HG02943 (cell line): ENCODE measurements around the gene NRXN3.

ENCODE experiments used
- ATAC-seq: cut with Tn5 transposase; IDR thresholded peaks from one replicate; pipeline ENCODE4 v1.9.1; 2021; ENCODE audit warnings: mild to moderate bottlenecking, low read depth, moderate library complexity; ENCODE audit not compliant: unreplicated experiment

The NRXN3 gene

DNA sequence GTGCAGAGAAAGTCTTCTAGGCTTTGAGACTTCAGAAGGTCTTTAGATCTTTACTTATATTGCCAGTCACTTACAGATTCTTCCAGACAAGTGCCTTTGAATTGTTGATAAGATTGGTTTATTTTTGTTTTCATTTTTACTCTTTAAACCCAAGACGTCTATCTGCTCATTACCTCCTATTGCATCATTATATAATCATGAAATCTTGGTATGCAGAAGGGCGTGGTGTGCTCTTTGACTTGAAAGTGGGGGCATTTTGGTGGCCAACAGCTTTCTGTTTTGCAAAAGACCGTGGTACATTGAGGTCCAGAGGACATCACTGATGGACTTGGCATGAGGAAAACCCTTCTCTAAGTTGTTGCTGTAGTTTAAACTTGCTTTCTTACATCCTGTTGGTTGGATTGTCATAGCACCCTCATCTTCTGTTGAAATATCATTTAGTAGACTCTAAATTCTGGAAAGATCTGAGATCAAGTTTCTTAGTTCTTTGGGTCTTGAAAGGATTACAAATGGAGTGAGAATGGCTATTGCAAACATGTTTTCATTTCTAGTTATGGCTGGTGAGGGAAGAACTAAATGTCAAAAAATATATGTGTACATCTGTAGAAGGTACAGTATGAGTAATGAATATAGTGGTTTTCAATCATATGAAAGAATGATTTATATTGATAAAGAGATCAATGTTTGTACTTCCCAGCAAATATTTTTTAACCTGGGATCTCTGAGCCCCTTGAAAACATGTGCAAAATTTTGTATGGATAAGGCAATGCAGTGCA lies 441.8 kb downstream of the NRXN3 start:
- no peak for ATAC-seq

DNA sequence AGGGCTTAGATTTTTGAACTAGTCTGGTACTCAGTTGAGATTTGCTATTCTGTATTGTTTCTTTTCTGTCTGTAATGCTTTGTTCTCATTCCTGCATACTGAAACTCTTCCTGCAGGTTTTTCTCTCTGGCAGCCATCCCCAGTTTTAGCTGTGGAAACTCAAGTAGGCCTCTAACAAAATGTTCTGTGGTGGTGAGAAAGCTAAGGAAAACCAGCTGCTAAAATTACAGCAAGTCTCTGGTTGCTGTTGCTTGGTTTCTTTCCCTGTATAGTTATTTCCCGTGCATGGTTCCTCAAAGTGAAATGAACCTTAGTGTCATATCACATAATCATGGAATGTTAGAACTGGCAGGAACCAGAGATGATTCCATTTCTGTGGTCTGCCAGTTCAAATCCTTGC lies 442.5 kb downstream of the NRXN3 start:
- ATAC-seq, result no peak

DNA sequence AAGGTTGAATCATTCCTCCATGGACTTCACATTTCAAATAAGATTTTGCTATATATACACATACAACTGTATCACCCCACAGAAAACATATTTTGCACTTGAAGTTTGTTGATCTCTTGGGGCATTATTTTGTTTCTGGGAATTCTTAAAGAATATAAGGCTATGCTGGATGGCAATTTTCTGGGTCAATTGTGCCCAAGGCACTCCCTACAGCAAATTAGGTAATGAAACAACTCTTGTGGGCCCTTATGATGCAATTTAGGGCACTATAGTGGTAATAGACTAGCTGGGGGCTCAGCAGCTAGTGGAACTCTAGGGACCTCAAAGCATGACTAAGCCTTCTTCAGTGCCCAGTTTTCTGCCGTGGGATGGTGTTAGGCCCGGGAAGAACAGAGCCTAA lies 444.4 kb downstream of the NRXN3 start:
- ATAC-seq, result no peak

DNA sequence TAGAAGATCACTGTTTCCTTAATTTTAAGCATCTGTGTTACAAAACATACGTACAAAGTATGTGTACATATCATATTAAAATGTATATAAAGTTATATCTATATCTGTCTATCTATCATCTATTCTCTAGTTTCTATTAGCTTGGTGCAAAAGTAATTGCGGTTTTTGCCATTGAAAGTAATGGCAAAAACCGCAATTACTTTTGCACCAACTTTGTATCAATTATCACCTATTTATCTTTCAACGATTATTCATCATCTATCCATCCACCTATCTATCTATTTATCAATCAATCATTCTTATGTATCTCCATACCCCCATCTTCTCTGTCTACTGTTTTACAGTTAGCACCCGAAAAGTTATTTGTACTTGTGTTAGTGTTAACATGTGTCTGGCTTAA lies 447.6 kb downstream of the NRXN3 start:
- no peak for ATAC-seq

DNA sequence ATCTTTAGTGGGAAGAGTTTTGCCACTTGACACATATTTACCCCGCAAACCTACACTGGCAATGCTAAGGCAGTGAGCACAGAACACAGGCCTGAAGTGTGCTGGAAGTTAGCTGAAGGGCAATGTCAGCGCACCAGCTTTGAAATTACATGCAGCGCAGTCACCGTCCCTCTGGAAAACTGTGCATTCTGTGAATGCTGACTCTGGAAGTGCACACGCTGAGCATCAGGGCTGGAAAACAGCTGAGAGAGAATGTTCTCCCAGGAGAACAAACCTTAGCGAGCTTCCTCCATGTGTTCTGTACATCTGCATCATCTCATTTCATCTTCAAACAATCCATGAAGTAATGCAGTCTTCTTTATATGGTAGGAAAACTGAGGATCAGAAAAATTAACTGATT lies 448.2 kb downstream of the NRXN3 start:
- no peak for ATAC-seq

DNA sequence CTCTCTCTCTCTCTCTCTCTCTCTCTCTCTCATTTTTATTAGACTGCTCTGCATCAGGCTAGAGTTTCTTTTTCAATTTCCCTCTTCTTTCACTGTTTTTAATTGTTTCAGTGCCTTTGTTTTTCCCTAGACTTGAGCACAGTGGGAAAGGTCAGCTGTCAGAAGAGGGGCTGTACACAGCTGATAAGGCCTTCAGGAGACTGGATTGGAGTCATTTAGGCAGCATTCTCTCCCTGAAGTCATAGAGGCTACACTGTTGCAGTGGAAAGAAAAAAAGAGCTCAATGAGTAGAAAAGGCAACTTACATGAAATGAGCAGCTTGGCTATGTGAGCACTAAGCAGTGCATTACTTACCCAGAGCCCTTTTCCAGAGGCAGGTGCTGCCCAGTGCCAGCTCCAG lies 456.9 kb downstream of the NRXN3 start:
- no peak for ATAC-seq

DNA sequence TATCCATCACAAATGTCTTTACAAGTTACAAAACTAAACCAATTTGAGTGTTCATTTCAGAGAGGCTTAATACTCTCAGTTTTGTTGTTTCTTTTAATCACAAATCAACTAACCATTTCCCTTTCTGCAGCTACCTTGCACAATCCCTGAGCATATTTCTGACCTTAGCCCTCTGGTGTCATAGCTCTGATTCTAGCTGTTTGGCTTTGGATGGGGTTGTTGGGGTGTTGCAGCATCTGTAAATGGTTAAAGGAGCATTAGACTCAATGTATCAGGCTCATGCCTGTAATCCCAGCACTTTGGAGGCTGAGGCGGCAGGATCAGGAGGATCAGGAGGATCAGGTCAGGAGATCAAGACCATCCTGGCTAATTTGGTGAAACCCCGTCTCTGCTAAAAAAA lies 461.4 kb downstream of the NRXN3 start:
- ATAC-seq, result no peak

DNA sequence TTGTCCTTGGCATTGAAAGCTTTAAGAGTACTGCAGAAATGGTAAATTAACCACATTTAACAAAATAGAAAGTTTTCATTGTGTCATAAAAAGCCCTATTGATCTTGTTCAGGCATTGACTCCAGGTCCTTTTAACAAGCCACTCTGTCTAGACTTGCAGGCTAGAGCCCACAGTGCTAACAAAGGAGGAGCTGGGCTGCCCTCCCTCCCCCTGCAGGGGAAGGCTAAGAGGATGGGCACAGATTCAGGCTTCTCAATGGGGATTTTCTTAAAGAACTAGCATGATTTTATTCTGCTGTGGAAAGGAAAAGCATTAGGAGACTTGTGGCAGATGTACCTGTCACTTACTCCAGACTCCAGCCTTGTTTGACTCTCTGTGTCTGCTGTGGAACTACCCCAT lies 463.6 kb downstream of the NRXN3 start:
- no peak for ATAC-seq

DNA sequence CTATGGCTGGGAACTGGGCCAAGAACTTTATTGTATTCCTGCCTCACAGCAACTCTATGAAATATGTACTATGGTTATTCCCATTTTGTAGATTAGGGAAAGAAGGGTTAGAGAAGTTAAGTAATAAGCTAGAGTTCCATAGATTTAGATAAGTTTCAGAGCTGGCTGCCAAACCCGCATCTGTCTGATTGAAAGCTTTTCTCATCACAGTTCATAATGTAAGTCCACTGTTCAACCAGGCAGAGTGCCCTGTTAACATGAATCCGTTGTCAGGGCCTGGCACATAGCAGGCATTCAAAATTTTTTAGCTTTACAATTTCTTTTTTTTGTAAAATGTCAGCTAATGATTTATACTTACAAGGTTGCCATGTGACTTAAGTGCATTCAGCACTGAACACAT lies 467.3 kb downstream of the NRXN3 start:
- ATAC-seq, result no peak

DNA sequence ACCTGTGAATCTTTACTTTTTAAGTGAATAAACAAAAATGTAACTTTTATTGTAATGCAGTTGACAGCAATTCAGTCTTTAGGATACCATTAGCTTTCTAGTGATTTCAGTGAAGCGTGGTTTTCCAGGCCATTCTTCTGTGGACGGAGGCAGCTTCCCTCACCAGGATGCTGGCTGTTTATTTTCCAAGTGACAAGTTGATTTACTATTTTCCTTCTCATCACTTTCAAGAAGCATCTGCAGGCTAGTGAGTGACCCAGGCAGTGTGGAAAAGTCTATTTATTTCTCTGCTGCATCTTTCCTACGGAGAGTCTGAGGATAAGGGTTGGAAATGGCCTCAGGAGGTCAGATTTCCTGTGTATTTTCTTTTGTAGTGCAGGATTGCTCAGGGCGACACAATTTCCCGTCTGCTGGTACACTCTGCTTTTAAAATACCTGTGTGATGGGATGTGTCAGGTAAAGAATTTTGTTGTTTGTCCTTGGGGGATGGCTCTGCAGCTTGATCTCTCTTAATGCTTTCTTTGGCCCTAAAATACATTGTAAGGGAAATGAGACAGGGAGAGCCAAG lies 467.8 kb downstream of the NRXN3 start:
- ATAC-seq, result no peak

DNA sequence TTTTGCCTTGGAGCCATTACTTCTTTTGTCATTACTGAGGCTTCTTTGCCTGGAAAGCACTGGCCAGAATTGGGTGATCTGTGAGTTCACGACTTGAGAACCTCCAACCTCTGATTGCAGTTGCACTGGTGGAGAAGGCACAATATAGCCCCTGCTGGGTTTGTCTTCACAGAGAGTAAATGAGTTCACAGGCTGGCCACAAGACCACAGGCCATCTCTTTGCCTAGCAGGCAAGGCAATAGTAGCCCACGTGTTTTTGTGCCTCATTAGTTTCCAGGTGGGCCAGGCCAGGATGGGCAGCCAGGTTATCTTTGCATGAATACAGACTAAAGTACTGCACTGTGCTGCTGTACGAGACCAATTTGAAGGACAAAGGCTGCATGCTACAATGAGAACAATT lies 468.8 kb downstream of the NRXN3 start:
- ATAC-seq, result no peak

DNA sequence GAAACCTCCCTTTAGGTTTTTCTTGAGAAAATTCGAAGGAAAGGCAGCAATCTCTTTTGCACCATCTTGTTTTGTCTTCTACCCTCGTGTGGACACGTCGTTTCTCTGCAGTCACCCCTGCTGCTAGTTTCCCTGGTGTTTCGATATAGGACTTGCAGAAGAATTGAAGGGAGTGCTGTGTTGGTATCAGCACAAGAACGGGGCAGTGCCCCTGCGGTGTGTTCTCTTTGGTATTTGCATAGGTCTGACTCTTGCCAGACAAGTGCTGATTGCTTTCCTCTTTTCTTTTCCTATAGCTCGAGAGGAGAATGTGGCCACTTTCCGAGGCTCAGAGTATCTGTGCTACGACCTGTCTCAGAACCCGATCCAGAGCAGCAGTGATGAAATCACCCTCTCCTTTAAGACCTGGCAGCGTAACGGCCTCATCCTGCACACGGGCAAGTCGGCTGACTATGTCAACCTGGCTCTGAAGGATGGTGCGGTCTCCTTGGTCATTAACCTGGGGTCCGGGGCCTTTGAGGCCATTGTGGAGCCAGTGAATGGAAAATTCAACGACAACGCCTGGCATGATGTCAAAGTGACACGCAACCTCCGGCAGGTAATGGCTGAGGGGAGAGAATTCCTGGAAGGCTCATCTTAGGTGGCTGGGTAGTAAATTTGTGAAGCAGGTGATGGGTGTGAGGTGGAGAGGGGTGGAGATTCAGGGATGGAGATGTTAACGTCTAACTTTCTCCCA lies 474.8 kb downstream of the NRXN3 start:
- no peak for ATAC-seq

DNA sequence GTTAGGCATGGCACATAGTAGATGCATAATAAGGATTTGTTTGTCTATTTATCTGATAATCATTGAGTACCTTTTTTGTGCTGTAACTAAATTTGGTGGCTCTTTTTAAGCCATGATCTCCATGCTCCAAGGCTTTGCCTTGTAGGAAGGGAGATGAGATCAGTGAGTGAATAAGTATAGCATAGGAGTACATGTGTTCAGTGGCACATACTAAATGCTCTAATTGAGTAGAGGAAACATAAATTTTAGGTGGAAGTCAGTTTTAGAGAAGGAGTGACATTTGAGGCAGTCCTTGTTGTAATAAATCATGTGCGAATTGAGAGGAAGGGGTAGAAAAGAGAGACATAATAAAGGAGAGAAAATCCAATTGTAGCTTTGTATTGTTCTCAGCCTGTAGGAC lies 482.6 kb downstream of the NRXN3 start:
- ATAC-seq, result no peak

DNA sequence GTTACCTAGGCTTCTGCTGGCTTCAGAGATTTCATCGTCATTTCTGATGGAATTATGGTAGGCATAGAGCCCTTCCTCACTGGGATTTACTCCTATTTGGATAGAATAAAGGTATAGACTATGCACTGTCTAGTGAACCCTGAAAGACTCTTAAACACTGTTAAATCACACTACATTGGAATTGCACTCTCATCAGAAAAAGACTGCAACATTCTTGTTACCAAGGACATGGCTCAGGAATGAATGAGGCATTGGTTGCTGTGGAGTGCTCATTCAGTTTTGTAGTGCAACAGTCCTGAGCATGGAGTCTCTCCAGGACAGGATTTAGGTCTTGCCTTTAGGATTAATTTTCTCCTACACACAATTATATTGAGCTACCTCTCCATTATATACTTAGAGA lies 483.0 kb downstream of the NRXN3 start:
- no peak for ATAC-seq

DNA sequence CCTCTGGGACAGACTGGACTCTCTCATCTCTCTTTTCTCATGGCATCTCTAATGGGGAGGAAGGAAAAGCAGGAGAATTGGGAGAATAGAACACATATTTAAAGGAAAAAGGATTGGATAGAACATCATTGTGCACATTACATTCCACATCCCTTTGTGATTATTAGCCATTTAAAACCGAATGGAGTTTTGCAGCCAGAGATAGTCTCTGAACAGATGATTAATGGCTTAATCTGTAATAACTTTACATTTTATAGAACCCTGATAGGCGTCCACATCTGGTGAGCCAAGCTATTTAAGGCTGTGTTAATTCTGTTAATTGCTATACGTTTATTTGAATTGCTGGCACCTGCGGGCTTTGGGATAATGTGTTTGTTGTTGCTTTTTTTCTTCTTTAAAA lies 487.3 kb downstream of the NRXN3 start:
- no peak for ATAC-seq

DNA sequence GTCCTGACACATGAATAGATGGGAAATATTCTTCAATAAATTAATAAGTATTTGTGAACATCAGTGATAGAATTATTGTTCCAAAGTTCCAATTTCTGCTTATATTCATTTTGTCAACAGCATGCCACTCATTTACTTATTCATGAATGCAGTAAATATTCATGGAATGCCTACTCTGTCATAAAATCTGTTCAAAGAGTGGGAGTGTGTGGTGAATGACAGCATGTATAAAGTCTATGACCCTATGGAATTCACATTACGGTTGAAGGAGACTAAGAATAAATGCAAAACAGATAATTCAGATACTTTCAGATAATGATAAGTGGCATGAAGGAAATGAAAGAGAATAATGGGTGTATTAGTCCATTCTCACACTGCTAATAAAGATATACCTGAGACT lies 494.7 kb downstream of the NRXN3 start:
- ATAC-seq, result no peak

DNA sequence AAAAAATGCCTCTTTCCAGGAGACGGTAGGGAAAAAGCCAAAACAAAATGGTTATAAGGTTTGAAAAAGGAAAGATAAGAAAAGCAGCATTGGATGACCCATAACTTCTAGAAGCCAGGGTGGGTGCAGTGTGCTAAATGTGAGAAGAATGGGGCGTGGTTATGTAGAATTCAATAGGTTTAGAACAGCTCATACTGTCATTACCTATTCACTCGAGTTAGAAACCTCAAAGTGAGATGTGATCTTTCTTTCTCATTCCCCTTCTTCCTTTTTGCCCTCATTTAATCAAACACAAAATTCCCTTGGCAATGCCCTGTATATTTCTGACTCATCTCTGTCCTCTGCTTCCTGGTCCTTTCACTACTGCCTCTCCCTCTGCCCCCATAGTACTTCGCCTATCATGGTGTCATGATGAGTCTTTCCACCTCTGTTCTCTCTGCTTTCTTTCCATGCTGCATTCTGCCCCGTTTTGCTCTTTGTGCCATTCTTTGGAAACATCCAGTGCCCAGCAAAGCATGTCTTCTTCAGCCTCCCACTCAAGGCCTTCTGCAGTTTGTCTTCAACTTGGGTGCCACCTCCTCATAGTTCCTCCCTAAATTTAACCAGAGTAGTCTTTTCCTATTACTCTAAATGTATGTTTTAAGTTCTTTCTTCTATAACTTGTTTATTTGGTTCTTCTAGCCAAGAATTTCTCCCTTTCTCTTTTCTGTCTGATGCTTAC lies 496.3 kb downstream of the NRXN3 start:
- ATAC-seq, result no peak

DNA sequence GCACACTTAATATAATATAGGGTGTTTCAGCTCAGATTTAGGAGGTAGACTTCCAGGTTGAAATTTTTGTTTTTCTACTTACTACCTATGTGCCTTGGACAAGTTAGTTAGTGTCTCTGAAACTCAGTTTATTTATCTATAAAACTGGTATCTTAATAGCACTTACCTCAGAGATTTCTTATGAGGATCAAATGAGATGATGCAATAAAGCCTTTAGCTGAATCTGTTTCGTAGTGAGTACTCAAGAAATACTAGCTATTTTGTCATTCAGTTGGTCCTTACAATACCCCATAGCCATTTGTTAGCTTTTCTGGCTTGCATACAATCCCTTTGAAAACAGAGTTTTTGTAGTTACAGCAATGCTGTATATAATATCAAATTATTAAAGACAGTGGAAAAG lies 497.0 kb downstream of the NRXN3 start:
- no peak for ATAC-seq

DNA sequence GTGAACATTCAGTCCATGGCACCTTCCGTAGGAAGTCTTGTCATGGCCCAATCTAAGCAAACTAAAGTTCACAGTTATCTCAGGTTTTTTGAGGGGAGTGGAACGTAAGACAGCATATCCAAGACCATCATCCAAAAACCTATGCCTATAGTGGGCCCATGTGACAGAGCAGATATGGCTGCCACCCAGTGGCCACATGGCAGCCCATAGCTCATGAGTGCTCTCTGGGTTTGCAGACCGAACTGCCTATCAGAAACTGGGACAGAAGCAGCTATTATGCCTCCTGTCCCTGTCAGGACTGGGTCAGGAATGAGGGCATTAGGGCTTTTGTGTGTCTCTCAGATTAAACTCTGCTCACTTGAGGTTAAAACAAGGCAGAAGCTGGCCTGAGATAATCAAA lies 503.7 kb downstream of the NRXN3 start:
- no peak for ATAC-seq

DNA sequence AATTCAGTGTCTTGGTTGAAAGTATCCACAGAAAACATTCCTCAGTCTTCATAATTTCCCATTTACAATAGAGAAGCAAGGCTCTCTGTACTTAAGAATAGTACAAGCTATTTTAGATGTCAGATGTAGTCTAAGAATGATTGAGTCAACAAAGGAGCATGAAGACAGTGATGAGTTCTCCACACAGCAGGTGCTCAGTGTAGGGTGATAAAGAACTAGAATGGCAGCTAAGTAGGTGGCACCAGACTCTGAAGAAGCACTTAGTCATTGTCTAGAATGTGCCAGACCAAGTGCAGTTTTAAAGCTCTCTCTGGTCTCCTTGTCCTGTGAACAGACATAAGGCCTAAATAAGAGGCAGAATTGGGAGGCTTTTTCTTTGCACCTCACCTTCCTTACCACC lies 504.6 kb downstream of the NRXN3 start:
- no peak for ATAC-seq

DNA sequence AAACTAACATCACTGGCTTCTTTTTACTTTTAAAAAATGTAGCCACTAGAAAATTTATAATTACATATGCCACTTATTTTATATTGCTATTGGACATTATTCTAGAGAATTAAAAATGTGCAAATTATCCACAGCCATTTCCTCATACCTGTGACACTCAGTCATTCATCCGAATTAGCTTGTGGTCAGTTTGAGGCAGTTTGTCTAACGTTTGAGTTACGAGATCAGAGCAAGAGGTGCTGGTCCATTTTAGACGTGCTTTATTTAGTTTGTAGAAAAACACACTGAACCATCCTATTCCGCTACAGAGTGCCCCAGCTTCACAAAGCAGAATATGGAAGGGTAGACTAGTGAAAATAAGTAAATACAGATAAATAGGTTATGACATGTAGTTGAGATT lies 513.0 kb downstream of the NRXN3 start:
- ATAC-seq, result no peak
